ENCODE results near the gene ENOX1.
A peak's percentile ranks its signal among the peaks of the same experiment; 100 is the strongest.

Gene ENOX1

GRCh38 chr13:43289470-43290255, 497.1 kb downstream of the ENOX1 start:
- no peak for DNase-seq (ENCODE audit: low spot score)

DNA sequence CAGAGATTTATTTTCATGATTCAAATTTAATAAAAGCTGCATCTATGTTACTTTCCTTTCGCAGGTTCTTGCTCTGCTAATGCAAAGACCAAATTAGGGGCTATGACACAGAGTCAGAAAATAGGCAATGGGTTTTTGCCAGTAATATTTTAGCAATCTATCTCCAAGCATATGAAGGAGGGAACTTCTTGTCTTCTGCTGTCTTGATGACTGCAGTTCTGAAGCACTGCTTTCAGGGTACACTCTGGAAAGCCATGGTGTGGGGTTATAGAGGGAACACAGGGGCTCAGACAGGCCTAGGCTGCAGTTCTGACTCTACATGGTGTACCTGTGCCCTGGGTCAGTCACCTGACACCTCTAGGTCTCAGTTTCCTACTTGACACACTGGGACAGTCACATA, 500.0 kb downstream of the ENOX1 start:
- no peak for DNase-seq (ENCODE audit: low spot score)

- peak; percentile 62 for DNase-seq (ENCODE audit: low spot score)
Measured at GRCh38 chr13:43285933-43286597, 500.7 kb downstream of the ENOX1 start.

DNA sequence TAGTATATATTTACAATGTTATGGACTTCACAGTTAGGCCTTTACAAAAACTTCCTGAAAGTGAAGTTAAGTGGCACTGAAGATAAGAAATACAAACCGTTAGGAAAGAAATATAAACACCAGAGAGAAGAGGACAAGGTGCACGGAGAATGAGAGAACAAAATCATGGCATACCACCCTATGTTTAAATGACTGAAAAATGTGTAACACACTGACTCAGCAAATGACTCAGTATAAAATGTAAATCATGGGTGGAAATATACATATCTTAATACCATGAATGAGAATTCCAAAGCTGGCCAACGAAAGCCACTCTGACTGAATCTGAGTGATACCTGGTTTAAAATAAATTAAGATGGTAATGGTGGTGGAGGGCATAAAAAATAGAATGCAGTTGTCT, 502.6 kb downstream of the ENOX1 start:
- no peak for DNase-seq (ENCODE audit: low spot score)

- no peak for DNase-seq (ENCODE audit: low spot score)
Measured at GRCh38 chr13:43279696-43280095, 507.1 kb downstream of the ENOX1 start.

DNA sequence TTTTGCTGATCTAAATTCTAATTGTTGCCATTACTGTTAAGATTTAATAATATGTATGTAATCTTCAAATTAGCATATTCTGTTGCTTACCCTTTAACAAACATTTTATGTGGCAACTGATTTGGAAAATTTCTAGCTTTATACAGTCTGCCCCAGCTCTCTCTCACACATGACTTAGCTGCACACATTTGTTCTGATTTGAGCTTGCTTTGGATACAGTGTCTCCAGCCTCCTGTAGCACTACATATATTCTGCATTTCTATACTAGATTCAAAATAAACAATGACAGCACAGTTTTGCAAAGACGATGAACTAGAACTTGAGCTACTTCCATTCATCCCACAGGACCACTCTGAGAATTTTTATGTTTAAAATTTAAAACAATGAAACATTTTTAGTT, 508.6 kb downstream of the ENOX1 start:
- DNase-seq (ENCODE audit: low spot score): no peak

DNA sequence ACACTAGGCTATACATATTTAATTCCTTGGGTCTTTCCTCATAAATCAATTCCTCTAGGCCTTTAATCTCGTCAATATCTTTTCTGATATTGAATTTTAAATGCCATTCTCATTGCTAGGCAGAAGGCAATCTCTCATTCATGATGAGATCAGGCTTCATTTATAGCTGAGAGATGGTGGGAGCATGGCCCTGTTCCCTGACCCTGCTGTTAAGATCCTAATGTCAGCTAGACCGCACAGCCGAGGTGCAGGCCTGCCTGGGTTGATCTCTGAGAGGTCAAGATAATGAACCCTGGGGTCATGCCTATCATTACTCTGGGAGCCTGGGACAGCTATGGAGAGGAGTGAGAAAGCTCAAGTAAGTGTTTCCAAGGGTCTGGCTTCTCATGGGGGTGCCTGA, 509.6 kb downstream of the ENOX1 start:
- DNase-seq (ENCODE audit: low spot score): no peak

- no peak for DNase-seq (ENCODE audit: low spot score)
Measured at GRCh38 chr13:43274881-43275280, 511.9 kb downstream of the ENOX1 start.

DNA sequence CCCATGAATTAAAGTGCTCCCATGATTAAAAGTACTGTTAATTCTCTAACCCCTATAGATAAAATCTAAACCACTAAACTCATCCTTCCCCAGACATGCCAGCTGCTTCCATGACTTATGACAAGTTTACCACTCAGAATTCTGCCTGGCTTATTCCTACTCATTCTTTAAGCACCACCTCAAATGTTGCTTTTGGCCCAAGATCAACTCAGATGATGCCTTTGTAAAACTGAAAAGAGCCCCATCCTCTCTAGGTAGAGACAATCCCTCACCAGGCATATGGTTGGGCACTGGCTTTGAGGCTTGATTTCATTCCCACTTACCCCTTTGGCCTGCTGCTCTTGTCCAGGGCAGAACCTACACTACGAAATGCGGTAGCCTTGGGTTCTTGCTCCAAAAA, 513.4 kb downstream of the ENOX1 start:
- peak; percentile 2 for DNase-seq (ENCODE audit: low spot score)

DNA sequence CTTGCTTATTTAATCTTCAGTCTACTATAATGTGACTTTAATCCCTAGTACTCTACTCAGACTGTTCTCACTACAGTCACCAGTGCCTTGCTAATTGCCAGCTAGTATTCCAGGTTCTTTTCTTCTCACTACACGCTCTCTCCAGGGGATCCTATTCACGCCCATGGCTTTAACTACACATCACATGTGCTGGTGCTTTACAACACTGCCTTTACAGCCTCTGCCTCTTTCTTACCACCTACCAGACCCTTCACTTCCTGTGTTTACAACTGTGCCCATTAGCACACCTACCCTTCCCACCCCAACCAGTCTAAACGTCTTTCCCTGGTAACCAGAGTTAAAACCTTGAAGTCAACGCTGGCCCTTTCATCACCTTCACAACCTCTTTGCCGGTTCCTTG, 513.9 kb downstream of the ENOX1 start:
- DNase-seq (ENCODE audit: low spot score): no peak

DNA sequence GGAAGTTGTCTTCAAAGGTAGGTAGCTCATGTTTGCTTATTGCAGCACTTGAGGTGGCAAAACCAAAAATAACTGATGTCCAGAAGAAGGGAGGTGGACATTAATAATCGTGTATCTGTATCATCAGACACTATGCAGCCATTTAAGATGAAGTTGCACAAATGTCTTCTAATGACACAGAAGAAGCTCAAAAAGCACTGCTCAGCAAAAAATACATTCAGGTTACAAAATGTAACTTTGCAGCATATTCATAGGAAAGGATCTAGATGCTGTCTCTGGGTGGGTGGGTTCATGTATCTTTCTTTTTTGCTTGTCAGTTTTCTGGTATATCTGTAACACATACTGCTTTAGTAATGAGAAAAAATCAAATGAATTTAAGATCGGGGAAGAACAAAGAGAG, 515.6 kb downstream of the ENOX1 start:
- no peak for DNase-seq (ENCODE audit: low spot score)

- no peak for DNase-seq (ENCODE audit: low spot score)
Measured at GRCh38 chr13:43270130-43270830, 516.5 kb downstream of the ENOX1 start.

DNA sequence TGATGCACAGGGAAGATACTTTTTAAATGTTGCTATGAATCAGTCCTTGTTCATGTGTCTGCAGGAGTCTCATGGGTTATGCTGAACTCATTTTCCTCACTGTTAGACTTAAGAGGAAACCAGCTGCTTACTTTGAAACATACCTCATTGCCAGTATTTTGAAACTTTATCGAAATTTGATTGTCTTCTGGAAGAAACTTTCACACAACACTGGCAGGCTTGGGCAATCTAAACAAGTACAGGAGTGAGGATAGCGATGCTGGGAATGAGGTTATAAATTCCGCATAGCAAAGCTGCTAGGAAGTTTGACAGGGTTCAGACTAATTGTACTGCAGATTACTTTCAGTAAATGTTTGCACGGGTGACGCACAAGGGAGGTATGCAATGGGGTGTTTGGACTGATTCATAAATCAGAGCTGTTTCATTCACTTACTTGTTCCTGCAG, 517.7 kb downstream of the ENOX1 start:
- DNase-seq (ENCODE audit: low spot score): peak; percentile 85

- no peak for DNase-seq (ENCODE audit: low spot score)
Measured at GRCh38 chr13:43268632-43269031, 518.1 kb downstream of the ENOX1 start.

DNA sequence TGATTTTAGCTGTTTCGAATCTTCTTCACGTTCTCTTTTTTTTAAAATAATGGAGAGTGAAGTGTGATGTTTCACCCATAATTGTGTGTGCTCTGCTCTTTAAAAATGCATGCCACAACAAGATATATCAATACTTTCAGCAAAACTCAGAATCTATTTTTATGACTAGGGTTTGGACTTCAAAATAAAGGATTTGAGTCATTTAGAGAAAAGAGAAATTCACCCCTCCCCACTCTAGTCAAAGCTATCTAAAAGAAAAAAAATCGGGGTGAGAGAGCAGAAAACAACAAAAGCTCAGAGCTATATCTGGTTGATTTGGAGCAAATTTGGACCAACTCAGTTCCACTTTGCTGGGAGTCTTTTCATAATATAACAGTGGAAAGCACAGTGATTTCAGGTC, 518.9 kb downstream of the ENOX1 start:
- DNase-seq (ENCODE audit: low spot score): no peak

DNA sequence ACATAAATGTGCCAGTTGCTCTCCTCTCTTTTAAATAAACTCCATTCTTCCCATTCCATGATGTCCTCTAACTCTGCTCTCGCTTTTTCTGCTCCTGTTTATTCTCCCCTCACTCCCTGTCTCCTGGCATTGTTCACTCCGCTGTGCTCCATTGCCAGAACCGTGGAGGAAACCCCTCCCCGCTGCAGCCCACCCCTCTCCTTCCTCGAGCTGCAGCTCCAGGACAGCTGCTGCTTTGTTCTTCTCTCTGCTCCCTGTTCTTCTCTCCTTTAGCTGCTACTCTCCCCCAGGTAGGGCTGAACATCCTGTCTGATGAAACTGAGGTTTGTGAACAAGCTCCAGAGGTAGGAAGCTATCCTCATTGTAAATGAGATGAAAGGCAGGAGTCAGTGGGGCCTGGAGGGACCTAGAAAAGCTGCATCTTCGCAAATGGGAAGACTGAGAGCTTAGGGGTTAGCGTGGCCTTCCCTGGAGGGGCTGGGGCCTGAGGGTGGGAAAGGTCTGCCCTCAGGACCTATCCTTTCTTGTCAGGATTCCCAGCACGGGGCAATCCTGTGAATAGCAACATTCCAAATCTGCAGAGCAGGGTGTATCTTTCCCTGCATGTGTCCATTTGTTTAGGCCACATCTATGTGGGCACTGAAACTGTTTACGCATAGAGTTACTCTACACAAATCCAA, 519.7 kb downstream of the ENOX1 start:
- DNase-seq (ENCODE audit: low spot score): no peak

DNA sequence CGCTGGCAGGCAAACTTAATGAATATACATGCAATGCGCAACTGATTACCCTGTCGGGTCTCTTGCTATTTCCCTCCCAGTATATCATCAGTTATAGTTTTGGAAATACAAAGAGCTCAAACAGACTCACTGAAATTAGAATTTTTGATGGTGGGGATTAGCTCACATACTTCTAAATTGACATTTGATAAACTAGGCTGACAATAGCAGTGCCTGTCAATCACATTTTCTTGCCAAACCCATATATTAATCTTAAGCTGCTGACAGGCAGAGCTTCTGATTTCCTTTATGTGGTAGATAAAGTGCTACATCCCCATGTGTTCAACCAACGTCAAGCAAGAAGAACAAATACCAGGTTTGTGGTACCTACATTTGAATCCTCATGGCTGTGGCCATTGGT, 521.7 kb downstream of the ENOX1 start:
- no peak for DNase-seq (ENCODE audit: low spot score)

DNA sequence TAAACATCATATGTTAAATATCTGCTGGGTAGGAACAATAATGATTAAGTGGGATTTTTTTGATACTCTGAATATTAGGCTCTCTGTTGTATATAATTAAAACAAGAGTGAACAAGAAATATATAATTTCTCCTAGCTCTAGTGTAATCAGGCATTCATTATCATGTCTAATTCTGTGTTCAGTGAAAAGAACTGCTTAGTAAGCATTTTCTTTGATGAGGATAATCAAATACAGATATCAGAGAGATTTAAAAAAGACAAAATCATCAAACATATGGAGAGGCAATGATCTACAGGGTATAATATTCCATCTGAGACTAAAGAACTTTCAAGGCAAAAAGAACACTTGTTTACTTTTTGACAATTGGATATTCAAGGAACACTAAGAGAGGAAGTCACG, 522.3 kb downstream of the ENOX1 start:
- DNase-seq (ENCODE audit: low spot score): no peak

- peak; percentile 23 for DNase-seq (ENCODE audit: low spot score)
Measured at GRCh38 chr13:43263047-43263446, 523.7 kb downstream of the ENOX1 start.

DNA sequence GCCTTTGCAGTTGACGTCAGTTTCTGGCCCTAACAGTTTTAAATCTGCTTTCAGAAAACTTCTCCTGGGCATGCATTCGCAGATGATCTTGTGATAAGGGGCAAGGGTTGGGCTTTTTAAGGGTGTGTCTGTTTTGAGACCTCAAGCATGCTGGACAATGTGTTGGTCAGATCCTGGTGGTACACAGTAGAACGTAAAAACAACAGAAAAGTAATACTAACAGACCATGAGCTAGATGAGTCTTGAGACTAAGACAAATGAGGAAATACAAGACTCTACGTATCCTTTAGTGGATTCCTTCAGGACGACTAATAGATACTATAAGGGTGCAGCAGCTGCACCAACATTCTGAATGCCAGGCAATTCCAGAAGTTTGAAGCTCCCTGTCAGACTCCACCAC, 525.8 kb downstream of the ENOX1 start:
- peak; percentile 76 for DNase-seq (ENCODE audit: low spot score)

GRCh38 chr13:43258771-43259170, 528.0 kb downstream of the ENOX1 start:
- peak; percentile 47 for DNase-seq (ENCODE audit: low spot score)

DNA sequence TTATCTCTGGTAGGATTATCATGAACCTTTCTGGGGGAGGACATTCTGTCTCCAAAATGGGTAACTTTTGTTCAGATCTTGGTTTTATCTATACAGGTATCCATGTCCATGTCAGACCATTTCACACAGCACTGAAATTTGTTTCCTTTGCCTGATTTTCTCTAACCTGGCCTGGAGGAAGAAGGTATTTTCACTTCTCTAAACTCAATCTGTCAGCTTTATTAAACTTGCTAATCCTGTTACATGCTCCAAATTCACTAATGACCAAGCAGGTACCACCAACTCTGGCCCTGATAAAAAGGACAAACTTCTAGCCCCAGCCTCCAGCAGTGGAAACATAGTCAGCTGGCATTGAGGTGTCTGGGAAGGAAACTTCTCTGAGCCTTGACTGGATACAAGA, 529.0 kb downstream of the ENOX1 start:
- no peak for DNase-seq (ENCODE audit: low spot score)

DNA sequence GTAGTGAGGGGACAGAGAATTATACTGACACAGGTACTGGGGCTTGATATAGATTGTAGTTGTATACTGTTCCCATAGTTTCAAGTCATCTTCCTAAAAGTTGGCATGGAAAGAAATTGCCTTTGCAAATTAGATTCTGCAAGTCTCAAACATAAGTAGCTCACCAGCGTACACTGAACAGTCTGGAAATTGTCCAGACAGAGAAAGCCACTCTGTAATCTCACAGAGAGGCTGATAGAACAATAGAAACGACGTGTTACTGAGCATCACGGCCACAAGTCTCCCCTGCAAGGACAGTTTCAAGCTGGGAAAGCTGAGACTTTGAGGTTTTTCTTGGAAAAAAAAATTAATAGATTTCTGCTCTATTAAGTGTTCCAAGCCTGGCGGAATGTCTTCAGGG, 534.8 kb downstream of the ENOX1 start:
- no peak for DNase-seq (ENCODE audit: low spot score)

All from kidney tubule cell (primary cell).